Ectodermal cell (in vitro differentiated cells): ENCODE measurements around the gene MAPT.
"Not testable (repeated sequence)": the region's sequence is repeated elsewhere in the genome, so short reads cannot be mapped to it uniquely, and the experiment has no call there.

ENCODE experiments used
- H3K27ac ChIP-seq: 2 replicates; pipeline ENCODE4 v1.7.0; 2013; ENCODE audit warnings: mild to moderate bottlenecking, low read depth, low read length; ENCODE audit not compliant: insufficient read depth, poor library complexity, severe bottlenecking
- H3K27me3 ChIP-seq: 2 replicates; pipeline ENCODE4 v1.7.0; 2013; ENCODE audit warnings: mild to moderate bottlenecking, low read length; ENCODE audit not compliant: insufficient read depth, control insufficient read depth, poor library complexity, severe bottlenecking
- H3K36me3 ChIP-seq: one replicate; pipeline ENCODE4 v1.7.0; 2013; ENCODE audit warnings: low read length; ENCODE audit not compliant: control insufficient read depth, insufficient read depth
- H3K4me1 ChIP-seq: one replicate; pipeline ENCODE4 v1.7.0; 2013; ENCODE audit warnings: low read length; ENCODE audit not compliant: control insufficient read depth, insufficient read depth
- H3K4me3 ChIP-seq: 2 replicates; pipeline ENCODE4 v1.7.0; 2013; ENCODE audit warnings: low read depth, low read length, control low read depth; ENCODE audit not compliant: insufficient read depth
- H3K9me3 ChIP-seq: 2 replicates; pipeline ENCODE4 v1.7.0; 2013; ENCODE audit warnings: mild to moderate bottlenecking, low read length, moderate library complexity; ENCODE audit not compliant: control insufficient read depth
- WGBS, 2 experiments: methylation state at CpG; one replicate each; pipeline ENCODE4 v1.1.7; 2013; ENCODE audit warnings: missing lambda C conversion rate in 2 of 2; 5-methylcytosine and 5-hydroxymethylcytosine counted together

The MAPT gene

GRCh38 chr17:46009681-46010596 is 115.6 kb downstream of the MAPT start:
- H3K27ac ChIP-seq, result no peak overlapping the region
- no peaks in the 10 kb centered on the region for H3K9me3 ChIP-seq
- H3K27me3 ChIP-seq, result no peaks in the 10 kb centered on the region
- peaks cover 16% of the 10 kb centered on the region for H3K4me1 ChIP-seq
- no peaks in the 10 kb centered on the region for H3K36me3 ChIP-seq
- H3K4me3 ChIP-seq, result no peak overlapping the region
- 92 to 93% methylated on average over 33 of the region's 33 CpGs for WGBS, 2 experiments

GRCh38 chr17:46010597-46011186 is 116.3 kb downstream of the MAPT start:
- H3K27ac ChIP-seq, result no peak overlapping the region
- 85 to 89% methylated on average over 16 of the region's 16 CpGs for WGBS, 2 experiments
- H3K27me3 ChIP-seq, result no peaks in the 10 kb centered on the region
- H3K4me1 ChIP-seq, result peaks cover 16% of the 10 kb centered on the region
- H3K9me3 ChIP-seq, result no peaks in the 10 kb centered on the region
- no peak overlapping the region for H3K4me3 ChIP-seq
- no peaks in the 10 kb centered on the region for H3K36me3 ChIP-seq

- WGBS, 2 experiments, result 94% methylated on average over 28 of the region's 28 CpGs
- Histone ChIP-seq H3K4me3 (no peak overlapping the region), H3K36me3 (no peaks in the 10 kb centered on the region), H3K4me1 (peaks cover 16% of the 10 kb centered on the region), H3K27me3 (no peaks in the 10 kb centered on the region), H3K9me3 (no peaks in the 10 kb centered on the region), H3K27ac (no peak overlapping the region)
These were observed 117.6 kb downstream of the MAPT start for GRCh38 chr17:46011711-46012505.

GRCh38 chr17:46012506-46013079 is 118.2 kb downstream of the MAPT start:
- H3K36me3 ChIP-seq, result no peaks in the 10 kb centered on the region
- H3K9me3 ChIP-seq, result no peaks in the 10 kb centered on the region
- H3K27ac ChIP-seq, result no peak overlapping the region
- no peaks in the 10 kb centered on the region for H3K27me3 ChIP-seq
- no peak overlapping the region for H3K4me3 ChIP-seq
- peaks cover 16% of the 10 kb centered on the region for H3K4me1 ChIP-seq
- WGBS, 2 experiments, result 89% methylated on average over 11 of the region's 11 CpGs

GRCh38 chr17:46013127-46013501 is 118.8 kb downstream of the MAPT start:
- Histone ChIP-seq H3K27me3 (no peaks in the 10 kb centered on the region), H3K36me3 (no peaks in the 10 kb centered on the region), H3K9me3 (no peaks in the 10 kb centered on the region), H3K4me3 (no peak overlapping the region), H3K4me1 (peaks cover 16% of the 10 kb centered on the region), H3K27ac (no peak overlapping the region)
- WGBS, 2 experiments, result 83 to 86% methylated on average over 7 of the region's 7 CpGs

GRCh38 chr17:46013502-46014165 is 119.3 kb downstream of the MAPT start:
- Histone ChIP-seq H3K4me3 (no peak overlapping the region), H3K9me3 (no peaks in the 10 kb centered on the region), H3K27me3 (no peaks in the 10 kb centered on the region), H3K4me1 (peaks cover 16% of the 10 kb centered on the region), H3K36me3 (no peaks in the 10 kb centered on the region), H3K27ac (no peak overlapping the region)
- WGBS, 2 experiments, result 78 to 85% methylated on average over 9 of the region's 9 CpGs

- not testable (repeated sequence) for H3K27me3 ChIP-seq, H3K4me1 ChIP-seq, H3K27ac ChIP-seq, H3K4me3 ChIP-seq, H3K36me3 ChIP-seq, H3K9me3 ChIP-seq
- 91 to 95% methylated on average over 8 of the region's 8 CpGs for WGBS, 2 experiments
These were observed 125.1 kb downstream of the MAPT start for GRCh38 chr17:46019408-46019925.

GRCh38 chr17:46020023-46020761 is 125.8 kb downstream of the MAPT start:
- no peak overlapping the region for H3K27ac ChIP-seq
- peaks cover 5% of the 10 kb centered on the region for H3K4me1 ChIP-seq
- H3K27me3 ChIP-seq, result no peaks in the 10 kb centered on the region
- no peaks in the 10 kb centered on the region for H3K9me3 ChIP-seq
- WGBS, 2 experiments, result 91 to 93% methylated on average over 14 of the region's 14 CpGs
- H3K36me3 ChIP-seq, result no peaks in the 10 kb centered on the region
- H3K4me3 ChIP-seq, result no peak overlapping the region

- H3K9me3 ChIP-seq, result no peaks in the 10 kb centered on the region
- no peak overlapping the region for H3K4me3 ChIP-seq
- no peaks in the 10 kb centered on the region for H3K36me3 ChIP-seq
- H3K27ac ChIP-seq, result no peak overlapping the region
- no peaks in the 10 kb centered on the region for H3K27me3 ChIP-seq
- WGBS, 2 experiments, result 88 to 89% methylated on average over 12 of the region's 12 CpGs
- H3K4me1 ChIP-seq, result peaks cover 5% of the 10 kb centered on the region
These were observed 126.6 kb downstream of the MAPT start for GRCh38 chr17:46020998-46021397.
